ENCODE results near the gene GATA2. TPM values are rescaled to one million over a fixed set of nuclear protein-coding genes. Genes with fewer than 3 reads are reported as not detected.

Gene GATA2
- total RNA-seq, 4 donors from 2014 or later: 2.4 to 10.3 (median 5.4) TPM

GRCh38 chr3:128435058-128435457, 57.9 kb downstream of the GATA2 start:
- H3K4me3 ChIP-seq: no peak overlapping the region
- 92% methylated on average over 5 of the region's 6 CpGs for WGBS
- peaks cover 11% of the 10 kb centered on the region for H3K4me1 ChIP-seq
- peaks cover 55% of the 10 kb centered on the region for H3K27me3 ChIP-seq
- no peaks in the 10 kb centered on the region for H3K9me3 ChIP-seq
- no peak overlapping the region for H3K27ac ChIP-seq
- DNase-seq (ENCODE audit: low spot score in 2 of 2): no peak
- TF ChIP-seq, protein P1, sequence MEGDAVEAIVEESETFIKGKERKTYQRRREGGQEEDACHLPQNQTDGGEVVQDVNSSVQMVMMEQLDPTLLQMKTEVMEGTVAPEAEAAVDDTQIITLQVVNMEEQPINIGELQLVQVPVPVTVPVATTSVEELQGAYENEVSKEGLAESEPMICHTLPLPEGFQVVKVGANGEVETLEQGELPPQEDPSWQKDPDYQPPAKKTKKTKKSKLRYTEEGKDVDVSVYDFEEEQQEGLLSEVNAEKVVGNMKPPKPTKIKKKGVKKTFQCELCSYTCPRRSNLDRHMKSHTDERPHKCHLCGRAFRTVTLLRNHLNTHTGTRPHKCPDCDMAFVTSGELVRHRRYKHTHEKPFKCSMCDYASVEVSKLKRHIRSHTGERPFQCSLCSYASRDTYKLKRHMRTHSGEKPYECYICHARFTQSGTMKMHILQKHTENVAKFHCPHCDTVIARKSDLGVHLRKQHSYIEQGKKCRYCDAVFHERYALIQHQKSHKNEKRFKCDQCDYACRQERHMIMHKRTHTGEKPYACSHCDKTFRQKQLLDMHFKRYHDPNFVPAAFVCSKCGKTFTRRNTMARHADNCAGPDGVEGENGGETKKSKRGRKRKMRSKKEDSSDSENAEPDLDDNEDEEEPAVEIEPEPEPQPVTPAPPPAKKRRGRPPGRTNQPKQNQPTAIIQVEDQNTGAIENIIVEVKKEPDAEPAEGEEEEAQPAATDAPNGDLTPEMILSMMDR (IDR thresholded peaks at IDR 0.05): no peak
- no peak for TF ChIP-seq POLR2A (IDR thresholded peaks at IDR 0.05)
- no peak for TF ChIP-seq EP300 (IDR thresholded peaks at IDR 0.05)
- TF ChIP-seq POLR2AphosphoS5 (IDR thresholded peaks at IDR 0.05): no peak
- no peaks in the 10 kb centered on the region for H3K36me3 ChIP-seq

- TF ChIP-seq POLR2AphosphoS5 (IDR thresholded peaks at IDR 0.05): no peak
- TF ChIP-seq EP300 (IDR thresholded peaks at IDR 0.05): no peak
- TF ChIP-seq POLR2A (IDR thresholded peaks at IDR 0.05): no peak
- TF ChIP-seq, protein P1 (IDR thresholded peaks at IDR 0.05): no peak
- H3K36me3 ChIP-seq: no peaks in the 10 kb centered on the region
- WGBS: 100% methylated on average over 2 of the region's 2 CpGs
- H3K4me3 ChIP-seq: no peak overlapping the region
- H3K9me3 ChIP-seq: no peaks in the 10 kb centered on the region
- peaks cover 11% of the 10 kb centered on the region for H3K4me1 ChIP-seq
- DNase-seq (ENCODE audit: low spot score in 2 of 2): no peak
- peaks cover 60% of the 10 kb centered on the region for H3K27me3 ChIP-seq
- H3K27ac ChIP-seq: no peak overlapping the region
These were observed 58.5 kb downstream of the GATA2 start for GRCh38 chr3:128434524-128434923.

DNA sequence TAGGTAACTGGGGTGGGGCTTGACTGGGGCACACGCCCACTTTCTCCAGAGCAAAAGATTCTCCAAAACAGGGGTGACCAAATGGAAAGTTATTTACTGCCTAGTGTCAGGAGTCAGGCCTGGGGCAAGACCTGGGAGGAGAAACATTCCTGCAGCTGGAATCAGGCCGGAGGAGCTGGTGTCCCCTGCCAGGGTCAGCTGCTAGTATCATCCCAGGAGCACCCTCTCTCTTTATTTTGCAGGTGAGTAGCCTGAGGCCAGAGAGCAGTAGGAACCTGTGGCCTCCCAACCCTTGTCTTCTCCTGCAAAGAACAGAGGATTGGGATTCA, 59.2 kb downstream of the GATA2 start:
- H3K36me3 ChIP-seq: no peaks in the 10 kb centered on the region
- H3K4me3 ChIP-seq: no peak overlapping the region
- TF ChIP-seq POLR2A (IDR thresholded peaks at IDR 0.05) (no peak), EP300 (IDR thresholded peaks at IDR 0.05) (no peak), POLR2AphosphoS5 (IDR thresholded peaks at IDR 0.05) (no peak)
- TF ChIP-seq, protein P1 (IDR thresholded peaks at IDR 0.05): no peak
- H3K27ac ChIP-seq: no peak overlapping the region
- H3K9me3 ChIP-seq: no peaks in the 10 kb centered on the region
- peaks cover 11% of the 10 kb centered on the region for H3K4me1 ChIP-seq
- no peak for DNase-seq (ENCODE audit: low spot score in 2 of 2)
- 28% methylated on average over 2 of the region's 2 CpGs for WGBS
- H3K27me3 ChIP-seq: peaks cover 57% of the 10 kb centered on the region

GRCh38 chr3:128432971-128433836, 59.8 kb downstream of the GATA2 start:
- TF ChIP-seq EP300 (IDR thresholded peaks at IDR 0.05): no peak
- TF ChIP-seq POLR2A (IDR thresholded peaks at IDR 0.05): no peak
- TF ChIP-seq, protein P1 (IDR thresholded peaks at IDR 0.05): no peak
- no peak for TF ChIP-seq POLR2AphosphoS5 (IDR thresholded peaks at IDR 0.05)
- Histone ChIP-seq H3K9me3 (no peaks in the 10 kb centered on the region), H3K4me3 (peak overlapping the region; percentile 44), H3K36me3 (no peaks in the 10 kb centered on the region), H3K27ac (no peak overlapping the region), H3K27me3 (peaks cover 61% of the 10 kb centered on the region), H3K4me1 (peaks cover 11% of the 10 kb centered on the region)
- no peak for DNase-seq (ENCODE audit: low spot score in 2 of 2)
- 73% methylated on average over 7 of the region's 53 CpGs for WGBS

GRCh38 chr3:128432301-128432970, 60.6 kb downstream of the GATA2 start:
- Histone ChIP-seq H3K27me3 (peaks cover 69% of the 10 kb centered on the region), H3K4me3 (peak overlapping the region; percentile 44), H3K27ac (no peak overlapping the region), H3K4me1 (peaks cover 11% of the 10 kb centered on the region), H3K36me3 (no peaks in the 10 kb centered on the region), H3K9me3 (no peaks in the 10 kb centered on the region)
- no peak for TF ChIP-seq EP300 (IDR thresholded peaks at IDR 0.05)
- TF ChIP-seq, protein P1 (IDR thresholded peaks at IDR 0.05): no peak
- no peak for TF ChIP-seq POLR2A (IDR thresholded peaks at IDR 0.05)
- no peak for TF ChIP-seq POLR2AphosphoS5 (IDR thresholded peaks at IDR 0.05)
- DNase-seq (ENCODE audit: low spot score in 2 of 2): no peak
- WGBS: 26% methylated on average over 19 of the region's 43 CpGs

Measured in suprapubic skin (tissue), 4 donors.